Measurements from ENCODE around the gene PTOV1. TPM values are rescaled to one million over a fixed set of nuclear protein-coding genes. Genes with fewer than 3 reads are reported as not detected.

Gene PTOV1
- total and polyA plus RNA-seq, 2 donors (not counting 1 experiment from before 2014, with no cell fraction given) = 144 to 230 TPM

DNA sequence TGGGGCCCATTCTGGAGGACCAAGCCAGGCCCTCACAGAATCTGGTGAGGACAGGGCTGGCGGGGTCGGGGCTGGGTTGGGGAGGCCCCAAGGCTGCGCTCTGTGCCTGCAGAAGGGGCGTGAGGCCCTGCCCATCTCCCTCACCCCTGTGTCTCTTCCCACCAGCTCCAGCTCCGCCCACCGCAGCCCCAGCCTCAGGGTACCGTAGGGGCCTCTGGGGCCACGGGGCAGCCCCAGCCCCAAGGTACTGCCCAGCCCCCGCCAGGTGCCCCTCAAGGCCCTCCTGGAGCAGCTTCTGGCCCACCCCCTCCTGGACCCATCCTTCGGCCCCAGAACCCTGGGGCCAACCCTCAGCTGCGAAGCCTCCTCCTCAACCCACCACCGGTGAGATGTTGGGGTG is 15.4 kb upstream of the PTOV1 start:
- DNase-seq (no peak), ATAC-seq (ENCODE audit: low read depth) (no peak)
- Histone ChIP-seq H4K20me1 (ENCODE audit: control insufficient read depth, insufficient read depth, low read length, poor library complexity, severe bottlenecking) (peaks cover 10% of the 10 kb centered on the region), H3K27ac (ENCODE audit: low read length in 2 of 2) (no peak overlapping the region), H2AFZ (ENCODE audit: insufficient read depth, low read depth, low read length, poor library complexity, severe bottlenecking) (no peak overlapping the region), H3K79me2 (ENCODE audit: control insufficient read depth, insufficient read depth, low read length) (peaks cover 9% of the 10 kb centered on the region), H3K27me3 (replicated peaks in 1 of 4; ENCODE audit: control extremely low read depth in 1 of 4, control insufficient read depth in 3 of 4, insufficient read depth in 4 of 4, low read length in 3 of 4) (no peaks in the 10 kb centered on the region), H3K36me3 (replicated peaks in 1 of 2; ENCODE audit: control extremely low read depth in 1 of 2, control insufficient read depth in 1 of 2, extremely low read depth in 1 of 2, insufficient read depth in 2 of 2, low read length in 1 of 2) (peaks cover 0 to 87% of the 10 kb centered on the region in 2 experiments), H3K9ac (ENCODE audit: low read length) (no peak overlapping the region), H3K4me3 (ENCODE audit: control extremely low read depth in 1 of 5, extremely low read depth in 1 of 5, insufficient read depth in 1 of 5, low read depth in 2 of 5, low read length in 4 of 5) (no peak overlapping the region), H3K4me1 (ENCODE audit: control insufficient read depth in 2 of 2, insufficient read depth in 2 of 2, low read length in 2 of 2) (no peaks in the 10 kb centered on the region), H3K4me2 (replicated peaks; ENCODE audit: low read depth, low read length, poor library complexity, severe bottlenecking) (no peak overlapping the region), H3K9me3 (ENCODE audit: control extremely low read depth in 1 of 3, control insufficient read depth in 2 of 3, insufficient read depth in 1 of 3, low read length in 2 of 3) (no peaks in the 10 kb centered on the region)
- POLR2A ChIA-PET = no interaction called here
- WGBS (ENCODE audit: insufficient coverage) = 98% methylated on average over 5 of the region's 12 CpGs
- no peak overlapping the region for H3K27ac Mint-ChIP-seq
- CTCF ChIA-PET = interaction anchor here (0.8 kb wide), 1 partner anchor 761 kb away, joined by 3 read pairs; no protein-coding TSS in a partner anchor
- TF ChIP-seq EZH2 (IDR thresholded peaks at IDR 0.05; ENCODE audit: borderline replicate concordance, insufficient read depth, low read depth, low read length, poor library complexity, severe bottlenecking) = no peak
- TF ChIP-seq, protein P1, sequence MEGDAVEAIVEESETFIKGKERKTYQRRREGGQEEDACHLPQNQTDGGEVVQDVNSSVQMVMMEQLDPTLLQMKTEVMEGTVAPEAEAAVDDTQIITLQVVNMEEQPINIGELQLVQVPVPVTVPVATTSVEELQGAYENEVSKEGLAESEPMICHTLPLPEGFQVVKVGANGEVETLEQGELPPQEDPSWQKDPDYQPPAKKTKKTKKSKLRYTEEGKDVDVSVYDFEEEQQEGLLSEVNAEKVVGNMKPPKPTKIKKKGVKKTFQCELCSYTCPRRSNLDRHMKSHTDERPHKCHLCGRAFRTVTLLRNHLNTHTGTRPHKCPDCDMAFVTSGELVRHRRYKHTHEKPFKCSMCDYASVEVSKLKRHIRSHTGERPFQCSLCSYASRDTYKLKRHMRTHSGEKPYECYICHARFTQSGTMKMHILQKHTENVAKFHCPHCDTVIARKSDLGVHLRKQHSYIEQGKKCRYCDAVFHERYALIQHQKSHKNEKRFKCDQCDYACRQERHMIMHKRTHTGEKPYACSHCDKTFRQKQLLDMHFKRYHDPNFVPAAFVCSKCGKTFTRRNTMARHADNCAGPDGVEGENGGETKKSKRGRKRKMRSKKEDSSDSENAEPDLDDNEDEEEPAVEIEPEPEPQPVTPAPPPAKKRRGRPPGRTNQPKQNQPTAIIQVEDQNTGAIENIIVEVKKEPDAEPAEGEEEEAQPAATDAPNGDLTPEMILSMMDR (IDR thresholded peaks at IDR 0.05) = no peak
- no peaks in the 10 kb centered on the region for H3K4me1 Mint-ChIP-seq
- no peaks in the 10 kb centered on the region for H3K9me3 Mint-ChIP-seq (ENCODE audit: insufficient read depth)
- intact Hi-C loops (cut with micrococcal nuclease) = no loop called here
- no peak overlapping the region for H3K4me3 Mint-ChIP-seq
- H3K27me3 Mint-ChIP-seq = no peaks in the 10 kb centered on the region

DNA sequence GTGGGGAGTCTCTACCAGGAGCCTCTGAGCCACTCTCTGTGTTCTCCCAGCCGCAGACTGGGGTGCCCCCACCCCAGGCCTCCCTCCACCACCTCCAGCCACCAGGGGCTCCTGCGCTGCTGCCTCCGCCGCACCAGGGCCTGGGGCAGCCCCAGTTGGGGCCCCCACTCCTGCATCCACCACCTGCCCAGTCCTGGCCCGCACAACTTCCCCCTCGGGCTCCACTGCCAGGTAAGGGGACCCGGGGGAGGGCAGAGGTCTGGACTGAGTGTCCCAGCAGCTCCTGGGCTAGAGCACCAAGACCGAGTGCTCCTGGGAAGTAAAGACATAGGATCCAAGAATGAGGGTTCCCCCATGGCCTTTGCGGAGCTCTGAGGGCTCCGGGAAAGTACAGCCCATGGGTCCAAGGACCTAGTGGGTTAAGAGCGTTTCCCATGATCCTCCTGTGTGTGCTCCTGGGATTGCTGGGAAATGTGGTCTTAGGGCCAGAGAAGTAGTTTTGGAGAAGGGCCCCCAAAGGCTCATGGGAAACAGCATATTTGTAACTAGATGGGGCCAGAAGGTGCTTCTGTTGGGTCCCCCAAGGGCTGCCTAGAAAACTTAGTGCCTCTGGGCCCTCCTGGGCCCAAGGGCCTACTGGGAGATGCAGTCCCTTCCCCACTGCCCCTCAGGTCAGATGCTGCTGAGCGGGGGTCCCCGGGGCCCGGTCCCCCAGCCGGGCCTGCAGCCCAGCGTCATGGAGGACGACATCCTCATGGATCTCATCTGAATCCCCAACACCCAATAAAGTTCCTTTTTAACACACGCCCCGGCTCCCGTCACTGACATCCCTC is 14.6 kb upstream of the PTOV1 start:
- Histone ChIP-seq H3K4me3 (ENCODE audit: control extremely low read depth in 1 of 5, extremely low read depth in 1 of 5, insufficient read depth in 1 of 5, low read depth in 2 of 5, low read length in 4 of 5) (no peak overlapping the region), H3K27me3 (replicated peaks in 1 of 4; ENCODE audit: control extremely low read depth in 1 of 4, control insufficient read depth in 3 of 4, insufficient read depth in 4 of 4, low read length in 3 of 4) (no peaks in the 10 kb centered on the region), H3K9me3 (ENCODE audit: control extremely low read depth in 1 of 3, control insufficient read depth in 2 of 3, insufficient read depth in 1 of 3, low read length in 2 of 3) (no peaks in the 10 kb centered on the region), H4K20me1 (ENCODE audit: control insufficient read depth, insufficient read depth, low read length, poor library complexity, severe bottlenecking) (peaks cover 2% of the 10 kb centered on the region), H3K4me2 (replicated peaks; ENCODE audit: low read depth, low read length, poor library complexity, severe bottlenecking) (no peak overlapping the region), H3K27ac (ENCODE audit: low read length in 2 of 2) (no peak overlapping the region), H2AFZ (ENCODE audit: insufficient read depth, low read depth, low read length, poor library complexity, severe bottlenecking) (no peak overlapping the region), H3K79me2 (ENCODE audit: control insufficient read depth, insufficient read depth, low read length) (peaks cover 2% of the 10 kb centered on the region), H3K4me1 (ENCODE audit: control insufficient read depth in 2 of 2, insufficient read depth in 2 of 2, low read length in 2 of 2) (no peaks in the 10 kb centered on the region), H3K9ac (ENCODE audit: low read length) (no peak overlapping the region), H3K36me3 (replicated peaks in 1 of 2; ENCODE audit: control extremely low read depth in 1 of 2, control insufficient read depth in 1 of 2, extremely low read depth in 1 of 2, insufficient read depth in 2 of 2, low read length in 1 of 2) (peaks cover 0 to 79% of the 10 kb centered on the region in 2 experiments)
- no peak overlapping the region for H3K4me3 Mint-ChIP-seq
- intact Hi-C loops (cut with micrococcal nuclease) = no loop called here
- WGBS (ENCODE audit: insufficient coverage) = 97% methylated on average over 19 of the region's 20 CpGs
- H3K27me3 Mint-ChIP-seq = no peaks in the 10 kb centered on the region
- ChIA-PET POLR2A (no interaction called here), CTCF (interaction anchor here (0.8 kb wide), 1 partner anchor 762 kb away, joined by 3 read pairs; no protein-coding TSS in a partner anchor)
- ATAC-seq (ENCODE audit: low read depth) (no peak), DNase-seq (no peak)
- peaks cover 2% of the 10 kb centered on the region for H3K4me1 Mint-ChIP-seq
- H3K27ac Mint-ChIP-seq = no peak overlapping the region
- TF ChIP-seq EZH2 (IDR thresholded peaks at IDR 0.05; ENCODE audit: borderline replicate concordance, insufficient read depth, low read depth, low read length, poor library complexity, severe bottlenecking) = no peak
- TF ChIP-seq, protein P1 (IDR thresholded peaks at IDR 0.05) = no peak
- no peaks in the 10 kb centered on the region for H3K9me3 Mint-ChIP-seq (ENCODE audit: insufficient read depth)
